Ascending aorta (tissue), 2 donors: ENCODE measurements around the gene FUT4. TPM values are rescaled to one million over a fixed set of nuclear protein-coding genes. Genes with fewer than 3 reads are reported as not detected.

ENCODE experiments used
- DNase-seq, 2 donors: peaks; one replicate each; pipeline ENCODE4 v3.0.0-alpha.2; 2019; ENCODE audit warnings: low spot score in 2 of 2
- H3K27ac ChIP-seq, 2 donors: fragments of 200-600 bp; sonication (generic); one replicate each; pipeline ENCODE4 v1.5.1; 2016 to 2017; ENCODE audit warnings: mild to moderate bottlenecking in 1 of 2
- H3K27me3 ChIP-seq: fragments of 200-600 bp; sonication (generic); one replicate; pipeline ENCODE4 v1.5.1; 2017
- H3K36me3 ChIP-seq, 2 donors: fragments of 200-600 bp; sonication (generic); one replicate each; pipeline ENCODE4 v1.5.1; 2016
- H3K4me1 ChIP-seq, 2 donors: fragments of 200-600 bp; sonication (generic); one replicate each; pipeline ENCODE4 v1.5.1; 2016 to 2017; ENCODE audit warnings: mild to moderate bottlenecking in 1 of 2
- H3K4me3 ChIP-seq, 2 donors: fragments of 200-600 bp; sonication (generic); one replicate each; pipeline ENCODE4 v1.5.1; 2016 to 2017; ENCODE audit warnings: mild to moderate bottlenecking in 1 of 2
- H3K9me3 ChIP-seq, 2 donors: fragments of 200-600 bp; sonication (generic); one replicate each; pipeline ENCODE4 v1.5.1; 2016
- intact Hi-C: fragments of 100-400 bp; cut with DNase I; formaldehyde crosslinking; loops from one replicate; pipeline ENCODE4 v1.15.1; 2023
- total RNA-seq: library from RNA; depleted of rRNA; stranded (reverse); fragments of >200 nt; gene quantifications from one replicate; pipeline ENCODE4 v1.1.0, GENCODE V29; 2016
- TF ChIP-seq, protein P1 (sequence below), 3 experiments: fragments of 200-600 bp in 2 of 3; fragments of 450-650 bp in 1 of 3; sonication (generic) in 2 of 3; IDR thresholded peaks; one replicate each; pipeline ENCODE4 v1.5.1; 2016 to 2019; ENCODE audit warnings: antibody characterized with exemption in 3 of 3, mild to moderate bottlenecking in 1 of 3, moderate library complexity in 1 of 3

The FUT4 gene
- total RNA-seq, 1 donor from 2014 or later: 3.2 TPM

GRCh38 chr11:94557421-94557820, 13.7 kb downstream of the FUT4 start:
- TF ChIP-seq, protein P1, sequence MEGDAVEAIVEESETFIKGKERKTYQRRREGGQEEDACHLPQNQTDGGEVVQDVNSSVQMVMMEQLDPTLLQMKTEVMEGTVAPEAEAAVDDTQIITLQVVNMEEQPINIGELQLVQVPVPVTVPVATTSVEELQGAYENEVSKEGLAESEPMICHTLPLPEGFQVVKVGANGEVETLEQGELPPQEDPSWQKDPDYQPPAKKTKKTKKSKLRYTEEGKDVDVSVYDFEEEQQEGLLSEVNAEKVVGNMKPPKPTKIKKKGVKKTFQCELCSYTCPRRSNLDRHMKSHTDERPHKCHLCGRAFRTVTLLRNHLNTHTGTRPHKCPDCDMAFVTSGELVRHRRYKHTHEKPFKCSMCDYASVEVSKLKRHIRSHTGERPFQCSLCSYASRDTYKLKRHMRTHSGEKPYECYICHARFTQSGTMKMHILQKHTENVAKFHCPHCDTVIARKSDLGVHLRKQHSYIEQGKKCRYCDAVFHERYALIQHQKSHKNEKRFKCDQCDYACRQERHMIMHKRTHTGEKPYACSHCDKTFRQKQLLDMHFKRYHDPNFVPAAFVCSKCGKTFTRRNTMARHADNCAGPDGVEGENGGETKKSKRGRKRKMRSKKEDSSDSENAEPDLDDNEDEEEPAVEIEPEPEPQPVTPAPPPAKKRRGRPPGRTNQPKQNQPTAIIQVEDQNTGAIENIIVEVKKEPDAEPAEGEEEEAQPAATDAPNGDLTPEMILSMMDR (IDR thresholded peaks at IDR 0.05): no peak
- no peaks in the 10 kb centered on the region for H3K36me3 ChIP-seq
- peaks cover 5 to 27% of the 10 kb centered on the region in 2 donors for H3K4me1 ChIP-seq
- no peaks in the 10 kb centered on the region for H3K9me3 ChIP-seq
- intact Hi-C loops: no loop called here
- H3K4me3 ChIP-seq: no peak overlapping the region
- no peak for DNase-seq
- peak overlapping the region in 1 of 2 donors; percentile 28 for H3K27ac ChIP-seq
- no peaks in the 10 kb centered on the region for H3K27me3 ChIP-seq

- TF ChIP-seq, protein P1 (IDR thresholded peaks at IDR 0.05): no peak
- Histone ChIP-seq H3K27ac (peak overlapping the region in 1 of 2 donors; percentile 28), H3K36me3 (no peaks in the 10 kb centered on the region), H3K4me1 (peaks cover 5 to 31% of the 10 kb centered on the region in 2 donors), H3K4me3 (no peak overlapping the region), H3K9me3 (no peaks in the 10 kb centered on the region), H3K27me3 (no peaks in the 10 kb centered on the region)
- no peak for DNase-seq
- intact Hi-C loops: no loop called here
Measured at GRCh38 chr11:94557992-94558391, 14.3 kb downstream of the FUT4 start.

GRCh38 chr11:94558468-94558867, 14.7 kb downstream of the FUT4 start:
- no peaks in the 10 kb centered on the region for H3K27me3 ChIP-seq
- intact Hi-C loops: no loop called here
- no peak overlapping the region for H3K4me3 ChIP-seq
- TF ChIP-seq, protein P1 (IDR thresholded peaks at IDR 0.05): no peak
- H3K9me3 ChIP-seq: no peaks in the 10 kb centered on the region
- H3K27ac ChIP-seq: peak overlapping the region in 1 of 2 donors; percentile 28
- peaks cover 5 to 33% of the 10 kb centered on the region in 2 donors for H3K4me1 ChIP-seq
- no peaks in the 10 kb centered on the region for H3K36me3 ChIP-seq
- DNase-seq: no peak

DNA sequence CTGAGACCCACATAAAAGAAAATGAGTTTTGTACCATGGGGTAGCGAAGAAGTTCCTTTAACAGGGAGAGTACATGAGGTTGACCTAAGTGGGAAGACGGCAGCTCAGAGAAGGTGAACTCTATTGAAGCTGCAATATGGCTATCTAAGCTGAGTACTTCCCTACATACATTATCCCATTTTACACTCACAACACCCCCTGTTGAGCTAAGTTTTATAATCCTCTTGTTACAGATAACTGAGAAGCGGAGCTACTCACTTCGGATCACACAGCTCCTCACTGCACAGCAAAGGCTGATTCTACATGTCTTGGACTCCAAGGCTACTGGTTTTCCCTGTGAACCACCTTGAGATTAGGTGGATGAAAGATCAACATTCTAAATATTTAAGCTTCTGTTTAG, 15.2 kb downstream of the FUT4 start:
- H3K27me3 ChIP-seq: no peaks in the 10 kb centered on the region
- TF ChIP-seq, protein P1 (IDR thresholded peaks at IDR 0.05): no peak
- intact Hi-C loops: no loop called here

GRCh38 chr11:94559361-94559760, 15.6 kb downstream of the FUT4 start:
- no peak for DNase-seq
- peaks cover 5 to 37% of the 10 kb centered on the region in 2 donors for H3K4me1 ChIP-seq
- H3K4me3 ChIP-seq: no peak overlapping the region
- TF ChIP-seq, protein P1 (IDR thresholded peaks at IDR 0.05): no peak
- intact Hi-C loops: no loop called here
- peak overlapping the region in 1 of 2 donors; percentile 27 for H3K27ac ChIP-seq
- no peaks in the 10 kb centered on the region for H3K27me3 ChIP-seq
- no peaks in the 10 kb centered on the region for H3K36me3 ChIP-seq
- no peaks in the 10 kb centered on the region for H3K9me3 ChIP-seq

More for the DNA sequence above, 15.2 kb downstream of the FUT4 start:
- Histone ChIP-seq H3K36me3 (no peaks in the 10 kb centered on the region), H3K9me3 (no peaks in the 10 kb centered on the region), H3K4me3 (no peak overlapping the region), H3K27ac (peak overlapping the region in 1 of 2 donors; percentile 28), H3K4me1 (peaks cover 5 to 37% of the 10 kb centered on the region in 2 donors)
- no peak for DNase-seq

DNA sequence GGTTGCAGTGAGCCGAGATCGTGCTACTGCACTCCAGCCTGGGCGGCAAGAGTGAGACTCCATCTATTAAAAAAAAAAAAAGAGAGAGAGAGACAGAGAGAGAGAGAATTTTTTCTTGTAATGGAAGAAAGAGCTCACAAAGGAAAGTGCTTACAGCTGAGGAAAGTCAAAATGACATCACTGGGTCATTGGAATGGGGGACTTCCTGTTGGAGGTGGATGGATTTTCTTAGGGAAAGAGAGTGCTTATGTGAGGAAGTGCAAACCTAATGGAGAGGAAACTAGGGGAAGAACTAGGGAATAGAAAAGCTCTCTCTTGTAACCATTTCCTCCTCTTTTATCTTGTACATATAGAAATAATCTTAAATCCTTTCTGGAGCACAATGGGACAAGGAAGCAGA, 17.1 kb downstream of the FUT4 start:
- H3K36me3 ChIP-seq: no peaks in the 10 kb centered on the region
- H3K4me1 ChIP-seq: peaks cover 5 to 32% of the 10 kb centered on the region in 2 donors
- TF ChIP-seq, protein P1 (IDR thresholded peaks at IDR 0.05): no peak
- no peak overlapping the region for H3K4me3 ChIP-seq
- H3K9me3 ChIP-seq: no peaks in the 10 kb centered on the region
- no peak overlapping the region for H3K27ac ChIP-seq
- H3K27me3 ChIP-seq: no peaks in the 10 kb centered on the region
- DNase-seq: no peak
- intact Hi-C loops: no loop called here
